ENCODE data around the gene DCK. TPM values are rescaled to one million over a fixed set of nuclear protein-coding genes. Genes with fewer than 3 reads are reported as not detected.
A peak's percentile ranks its signal among the peaks of the same experiment; 100 is the strongest.
"Not testable (repeated sequence)": the region's sequence is repeated elsewhere in the genome, so short reads cannot be mapped to it uniquely, and the experiment has no call there.

DCK gene
- total RNA-seq, 2 donors from 2014 or later = 36.6 to 54.2 TPM

GRCh38 chr4:70994069-70994366 lies 569 bp downstream of the DCK start:
- Mint-ChIP-seq H3K9me3 (no peaks in the 10 kb centered on the region), H3K27ac (peak overlapping the region; percentile 90 to 93), H3K36me3 (peaks cover 39 to 51% of the 10 kb centered on the region in 2 donors)
- ATAC-seq (peak in 1 of 2 donors; percentile 48), DNase-seq (ENCODE audit: low spot score in 2 of 2) (no peak)

- Mint-ChIP-seq H3K36me3 (peaks cover 44 to 57% of the 10 kb centered on the region in 2 donors), H3K9me3 (no peaks in the 10 kb centered on the region), H3K27ac (peak overlapping the region; percentile 90 to 93)
- DNase-seq (ENCODE audit: low spot score in 2 of 2) (no peak), ATAC-seq (no peak)
Measured at GRCh38 chr4:70994387-70995099, 1.1 kb downstream of the DCK start.

GRCh38 chr4:70996018-70996360 lies 2.5 kb downstream of the DCK start:
- H3K27ac Mint-ChIP-seq = peak overlapping the region in 1 of 2 donors; percentile 90
- ATAC-seq (peak in 1 of 2 donors; percentile 23), DNase-seq (ENCODE audit: low spot score in 2 of 2) (no peak)
- H3K36me3 Mint-ChIP-seq = peaks cover 59 to 71% of the 10 kb centered on the region in 2 donors
- H3K9me3 Mint-ChIP-seq = no peaks in the 10 kb centered on the region

GRCh38 chr4:70997036-70997435 lies 3.6 kb downstream of the DCK start:
- H3K36me3 Mint-ChIP-seq = peaks cover 69 to 82% of the 10 kb centered on the region in 2 donors
- DNase-seq (ENCODE audit: low spot score in 2 of 2) (no peak), ATAC-seq (no peak)

GRCh38 chr4:70997546-70997945 lies 4.1 kb downstream of the DCK start:
- DNase-seq (ENCODE audit: low spot score in 2 of 2) (no peak), ATAC-seq (no peak)
- Mint-ChIP-seq H3K36me3 (peaks cover 73 to 87% of the 10 kb centered on the region in 2 donors), H3K27ac (peak overlapping the region; percentile 40 to 90), H3K9me3 (peaks cover 0 to 7% of the 10 kb centered on the region in 2 donors)

More at GRCh38 chr4:70997036-70997435, 3.6 kb downstream of the DCK start:
- Mint-ChIP-seq H3K27ac (peak overlapping the region; percentile 61 to 90), H3K9me3 (peaks cover 0 to 5% of the 10 kb centered on the region in 2 donors)

- not testable (repeated sequence) for H3K9me3 Mint-ChIP-seq; ATAC-seq; H3K27ac Mint-ChIP-seq; DNase-seq (ENCODE audit: low spot score in 2 of 2)
- peaks cover 63 to 83% of the 10 kb centered on the region in 2 donors for H3K36me3 Mint-ChIP-seq
Measured at GRCh38 chr4:70999639-71000038, 6.2 kb downstream of the DCK start.

GRCh38 chr4:71001363-71001762 lies 7.9 kb downstream of the DCK start:
- H3K27ac Mint-ChIP-seq; ATAC-seq; H3K9me3 Mint-ChIP-seq; DNase-seq (ENCODE audit: low spot score in 2 of 2): not testable (repeated sequence)
- peaks cover 46 to 66% of the 10 kb centered on the region in 2 donors for H3K36me3 Mint-ChIP-seq

- peak overlapping the region; percentile 46 to 53 for H3K27ac Mint-ChIP-seq
- ATAC-seq (peak; percentile 19 to 44), DNase-seq (ENCODE audit: low spot score in 2 of 2) (peak in 1 of 2 donors; percentile 33)
- peaks cover 30 to 36% of the 10 kb centered on the region in 2 donors for H3K36me3 Mint-ChIP-seq
- H3K9me3 Mint-ChIP-seq = peaks cover 0 to 7% of the 10 kb centered on the region in 2 donors
Measured at GRCh38 chr4:71004281-71004851, 10.9 kb downstream of the DCK start.

- Mint-ChIP-seq H3K36me3 (peaks cover 23 to 30% of the 10 kb centered on the region in 2 donors), H3K27ac (peak overlapping the region; percentile 23 to 53)
- not testable (repeated sequence) for H3K9me3 Mint-ChIP-seq; ATAC-seq; DNase-seq (ENCODE audit: low spot score in 2 of 2)
Measured at GRCh38 chr4:71005025-71005424, 11.6 kb downstream of the DCK start.

GRCh38 chr4:71006203-71006907 lies 12.9 kb downstream of the DCK start:
- ATAC-seq (peak; percentile 70 to 85), DNase-seq (ENCODE audit: low spot score in 2 of 2) (no peak)
- Mint-ChIP-seq H3K36me3 (peaks cover 10 to 16% of the 10 kb centered on the region in 2 donors), H3K27ac (peak overlapping the region; percentile 80 to 96), H3K9me3 (peaks cover 0 to 7% of the 10 kb centered on the region in 2 donors)

- DNase-seq (ENCODE audit: low spot score in 2 of 2) = no peak
- Mint-ChIP-seq H3K27ac (peak overlapping the region in 1 of 2 donors; percentile 27), H3K36me3 (peaks cover 9% of the 10 kb centered on the region in 2 donors), H3K9me3 (peaks cover 0 to 4% of the 10 kb centered on the region in 2 donors)
- no peak for ATAC-seq
Measured at GRCh38 chr4:71008196-71008595, 14.7 kb downstream of the DCK start.

- ATAC-seq = no peak
- H3K9me3 Mint-ChIP-seq = peaks cover 0 to 4% of the 10 kb centered on the region in 2 donors
- DNase-seq (ENCODE audit: low spot score in 2 of 2) = no peak
- H3K27ac Mint-ChIP-seq = peak overlapping the region in 1 of 2 donors; percentile 27
- peaks cover 11 to 17% of the 10 kb centered on the region in 2 donors for H3K36me3 Mint-ChIP-seq
Measured at GRCh38 chr4:71009086-71009485, 15.6 kb downstream of the DCK start.

- ATAC-seq = peak; percentile 53 to 87
- H3K27ac Mint-ChIP-seq = peak overlapping the region; percentile 10 to 27
- no peak for DNase-seq (ENCODE audit: low spot score in 2 of 2)
- peaks cover 16 to 24% of the 10 kb centered on the region in 2 donors for H3K36me3 Mint-ChIP-seq
- H3K9me3 Mint-ChIP-seq = peaks cover 4 to 11% of the 10 kb centered on the region in 2 donors
Measured at GRCh38 chr4:71009890-71010588, 16.6 kb downstream of the DCK start.

- Mint-ChIP-seq H3K36me3 (peaks cover 24 to 26% of the 10 kb centered on the region in 2 donors), H3K9me3 (peaks cover 13 to 17% of the 10 kb centered on the region in 2 donors), H3K27ac (no peak overlapping the region)
- no peak for ATAC-seq
- DNase-seq (ENCODE audit: low spot score in 2 of 2) = no peak
Measured at GRCh38 chr4:71011451-71011850, 18.0 kb downstream of the DCK start.

GRCh38 chr4:71017391-71017790 lies 23.9 kb downstream of the DCK start:
- H3K36me3 Mint-ChIP-seq = peaks cover 23 to 25% of the 10 kb centered on the region in 2 donors
- ATAC-seq; H3K27ac Mint-ChIP-seq; DNase-seq (ENCODE audit: low spot score in 2 of 2): not testable (repeated sequence)
- peaks cover 13 to 17% of the 10 kb centered on the region in 2 donors for H3K9me3 Mint-ChIP-seq

- peaks cover 3 to 8% of the 10 kb centered on the region in 2 donors for H3K36me3 Mint-ChIP-seq
- H3K9me3 Mint-ChIP-seq = peaks cover 2 to 5% of the 10 kb centered on the region in 2 donors
- no peak overlapping the region for H3K27ac Mint-ChIP-seq
- no peak for DNase-seq (ENCODE audit: low spot score in 2 of 2)
- ATAC-seq = no peak
Measured at GRCh38 chr4:71020611-71021010, 27.2 kb downstream of the DCK start.
